Adrenal gland (tissue), 5 donors: Measurements from ENCODE around the gene ELL.

Source experiments
- POLR2A ChIP-seq, 2 donors: fragments of 450-650 bp; IDR thresholded peaks; one replicate each; pipeline ENCODE4 v1.6.1; 2017; ENCODE audit warnings: antibody characterized with exemption in 2 of 2, mild to moderate bottlenecking in 2 of 2, moderate library complexity in 1 of 2
- TF ChIP-seq, protein P1 (sequence below), 6 experiments: fragments of 450-650 bp in 4 of 6; fragments of 200-600 bp in 2 of 6; sonication (generic) in 1 of 6; IDR thresholded peaks; 1 replicate in 5 of 6; 2 replicates in 1 of 6; pipeline versions ENCODE4 v1.5.1 to v1.8.0; 2016 to 2021; ENCODE audit warnings: antibody characterized with exemption in 6 of 6, mild to moderate bottlenecking in 2 of 6, moderate library complexity in 1 of 6
- donor health status: DM: no; HTN: no; CAD: no.

DNA sequence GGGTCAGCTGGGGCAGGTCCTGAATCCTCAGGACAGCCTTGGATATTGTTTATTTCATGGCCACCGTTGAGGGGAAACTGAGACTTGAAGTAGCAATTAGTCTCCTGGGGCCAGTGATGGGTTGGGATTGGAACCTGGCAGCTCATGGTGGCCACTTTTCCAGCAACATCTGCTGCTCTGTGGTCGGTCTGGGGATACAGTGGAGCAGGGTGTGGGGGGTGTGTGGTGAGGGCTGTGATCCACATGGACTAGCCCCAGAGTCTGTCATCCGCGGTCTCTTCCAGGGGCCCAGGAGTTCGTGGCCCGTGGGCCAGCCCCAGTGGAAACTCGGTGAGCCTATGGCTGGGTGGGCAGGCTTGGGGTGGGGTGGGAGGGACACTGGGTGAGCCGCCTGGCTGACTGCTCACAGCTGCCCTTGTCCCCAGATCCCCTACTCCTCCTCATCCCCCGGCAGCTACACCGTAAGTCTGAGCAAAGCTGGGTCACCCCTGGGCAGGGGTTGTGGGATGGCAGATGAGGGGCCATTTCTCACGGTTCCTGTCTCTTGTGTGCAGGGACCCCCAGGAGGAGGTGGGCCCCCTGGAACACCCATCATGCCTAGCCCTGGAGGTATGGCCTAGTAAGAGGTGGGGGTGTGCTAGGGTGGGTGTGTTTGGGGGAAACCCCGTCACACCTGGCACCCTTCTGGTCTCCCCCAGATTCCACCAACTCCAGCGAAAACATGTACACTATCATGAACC lies 89.4 kb downstream of the ELL start:
- TF ChIP-seq, protein P1, sequence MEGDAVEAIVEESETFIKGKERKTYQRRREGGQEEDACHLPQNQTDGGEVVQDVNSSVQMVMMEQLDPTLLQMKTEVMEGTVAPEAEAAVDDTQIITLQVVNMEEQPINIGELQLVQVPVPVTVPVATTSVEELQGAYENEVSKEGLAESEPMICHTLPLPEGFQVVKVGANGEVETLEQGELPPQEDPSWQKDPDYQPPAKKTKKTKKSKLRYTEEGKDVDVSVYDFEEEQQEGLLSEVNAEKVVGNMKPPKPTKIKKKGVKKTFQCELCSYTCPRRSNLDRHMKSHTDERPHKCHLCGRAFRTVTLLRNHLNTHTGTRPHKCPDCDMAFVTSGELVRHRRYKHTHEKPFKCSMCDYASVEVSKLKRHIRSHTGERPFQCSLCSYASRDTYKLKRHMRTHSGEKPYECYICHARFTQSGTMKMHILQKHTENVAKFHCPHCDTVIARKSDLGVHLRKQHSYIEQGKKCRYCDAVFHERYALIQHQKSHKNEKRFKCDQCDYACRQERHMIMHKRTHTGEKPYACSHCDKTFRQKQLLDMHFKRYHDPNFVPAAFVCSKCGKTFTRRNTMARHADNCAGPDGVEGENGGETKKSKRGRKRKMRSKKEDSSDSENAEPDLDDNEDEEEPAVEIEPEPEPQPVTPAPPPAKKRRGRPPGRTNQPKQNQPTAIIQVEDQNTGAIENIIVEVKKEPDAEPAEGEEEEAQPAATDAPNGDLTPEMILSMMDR (IDR thresholded peaks at IDR 0.05) = no peak
- no peak for TF ChIP-seq POLR2A (IDR thresholded peaks at IDR 0.05)
